GM23248 (cell line): ENCODE results near the gene SDK2.

ENCODE experiments used
- EZH2 ChIP-seq: fragments of 200-600 bp; sonication (generic); IDR thresholded peaks from 2 replicates; pipeline ENCODE4 v1.6.1; 2018; ENCODE audit warnings: antibody characterized with exemption, mild to moderate bottlenecking; ENCODE audit not compliant: insufficient read depth, poor library complexity, severe bottlenecking
- EZH2phosphoT487 ChIP-seq: fragments of 200-600 bp; sonication (generic); IDR thresholded peaks from 2 replicates; pipeline ENCODE4 v1.6.1; 2018; ENCODE audit warnings: antibody characterized with exemption, moderate library complexity, mild to moderate bottlenecking, low read depth; ENCODE audit not compliant: insufficient read depth

DNA sequence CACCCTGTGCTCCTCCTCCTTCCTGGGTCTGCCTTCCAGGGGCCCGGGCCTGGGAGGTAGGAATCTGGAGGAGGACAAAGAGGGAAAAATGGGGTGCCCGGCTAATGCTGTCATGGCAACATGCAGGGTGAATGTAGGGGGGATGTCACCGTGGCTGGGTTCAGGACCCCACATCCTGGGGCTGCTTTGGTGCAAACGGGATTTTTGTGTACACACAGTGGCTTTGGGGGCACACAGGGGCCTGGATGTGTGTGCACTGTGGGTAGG is 295.5 kb downstream of the SDK2 start:
- TF ChIP-seq EZH2 (no peak), EZH2phosphoT487 (no peak)
